Measurements from ENCODE around the gene P3R3URF.

P3R3URF gene

GRCh38 chr1:46171871-46172270 is 4.4 kb downstream of the P3R3URF start:
- DNase-seq: no peak

GRCh38 chr1:46171351-46171750 is 4.9 kb downstream of the P3R3URF start:
- DNase-seq: no peak

GRCh38 chr1:46169811-46170454 is 6.4 kb downstream of the P3R3URF start:
- DNase-seq: no peak

- no peak for DNase-seq
Observed at GRCh38 chr1:46168477-46168876, 7.8 kb downstream of the P3R3URF start.

- DNase-seq: no peak
Observed at GRCh38 chr1:46166521-46167462, 9.5 kb downstream of the P3R3URF start.

- DNase-seq: no peak
Observed at GRCh38 chr1:46160212-46160611, 16.1 kb downstream of the P3R3URF start.

- DNase-seq: no peak
Observed at GRCh38 chr1:46159516-46159915, 16.8 kb downstream of the P3R3URF start.

- DNase-seq: no peak
Observed at GRCh38 chr1:46158312-46159281, 17.7 kb downstream of the P3R3URF start.

- no peak for DNase-seq
Observed at GRCh38 chr1:46157916-46158311, 18.4 kb downstream of the P3R3URF start.

- no peak for DNase-seq
Observed at GRCh38 chr1:46153732-46154131, 22.6 kb downstream of the P3R3URF start.

- DNase-seq: no peak
Observed at GRCh38 chr1:46153228-46153627, 23.1 kb downstream of the P3R3URF start.

GRCh38 chr1:46152016-46152415 is 24.3 kb downstream of the P3R3URF start:
- DNase-seq: no peak

GRCh38 chr1:46150085-46150484 is 26.2 kb downstream of the P3R3URF start:
- DNase-seq: no peak

- DNase-seq: no peak
Observed at GRCh38 chr1:46148318-46148717, 28.0 kb downstream of the P3R3URF start.

GRCh38 chr1:46137916-46138315 is 38.4 kb downstream of the P3R3URF start:
- DNase-seq: no peak

GRCh38 chr1:46136711-46137110 is 39.6 kb downstream of the P3R3URF start:
- DNase-seq: peak; percentile 52

GRCh38 chr1:46134660-46135331 is 41.5 kb downstream of the P3R3URF start:
- peak; percentile 10 for DNase-seq

- DNase-seq: peak; percentile 26
Observed at GRCh38 chr1:46133781-46134350, 42.4 kb downstream of the P3R3URF start.

GRCh38 chr1:46133181-46133658 is 43.1 kb downstream of the P3R3URF start:
- DNase-seq: no peak

- peak; percentile 97 for DNase-seq
Observed at GRCh38 chr1:46132529-46133180, 43.6 kb downstream of the P3R3URF start, which contains the start of gene PIK3R3. Gene PIK3R3 (minus strand): TSS chr1:46132629. CDS start chr1:46131952, 677 bp downstream.
